Peyer's patch (tissue), 4 donors: ENCODE measurements around the gene LSMEM2. TPM values are rescaled to one million over a fixed set of nuclear protein-coding genes. Genes with fewer than 3 reads are reported as not detected.

Experiments
- DNase-seq, 3 donors: peaks; one replicate each; pipeline ENCODE4 v3.0.0-alpha.2; 2017 to 2019
- H3K27ac ChIP-seq, 4 donors: fragments of 200-600 bp; sonication (generic); one replicate each; pipeline ENCODE4 v1.5.1; 2016 to 2019
- H3K27me3 ChIP-seq, 2 donors: fragments of 200-600 bp; sonication (generic); one replicate each; pipeline ENCODE4 v1.5.1; 2019
- H3K36me3 ChIP-seq, 3 donors: fragments of 200-600 bp; sonication (generic); one replicate each; pipeline ENCODE4 v1.5.1; 2016 to 2019
- H3K4me1 ChIP-seq, 4 donors: fragments of 200-600 bp; sonication (generic); one replicate each; pipeline ENCODE4 v1.5.1; 2016 to 2019
- H3K4me3 ChIP-seq, 4 donors: fragments of 200-600 bp; sonication (generic); 1 replicate in 3 of 4; 2 replicates in 1 of 4; pipeline ENCODE4 v1.5.1; 2016 to 2019; ENCODE audit warnings: mild to moderate bottlenecking in 1 of 4
- H3K9me3 ChIP-seq, 4 donors: fragments of 200-600 bp; sonication (generic); one replicate each; pipeline ENCODE4 v1.5.1; 2016 to 2019; ENCODE audit warnings: mild to moderate bottlenecking in 1 of 4
- POLR2A ChIP-seq, 2 donors: fragments of 450-650 bp; IDR thresholded peaks; one replicate each; pipeline ENCODE4 v1.5.1; 2017; ENCODE audit warnings: antibody characterized with exemption in 2 of 2, mild to moderate bottlenecking in 2 of 2, moderate library complexity in 2 of 2
- total RNA-seq, 4 donors: library from RNA; depleted of rRNA; stranded (reverse); fragments of >200 nt; gene quantifications; one replicate each; pipeline ENCODE4 v1.1.0, GENCODE V29; 2016
- TF ChIP-seq, protein P1 (sequence below), 6 experiments: fragments of 450-650 bp in 4 of 6; fragments of 200-600 bp in 2 of 6; sonication (generic) in 1 of 6; IDR thresholded peaks; one replicate each; pipeline ENCODE4 v1.5.1; 2017 to 2019; ENCODE audit warnings: antibody characterized with exemption in 6 of 6, mild to moderate bottlenecking in 3 of 6, moderate library complexity in 1 of 6

Gene LSMEM2
- total RNA-seq, 4 donors from 2014 or later = not detected

DNA sequence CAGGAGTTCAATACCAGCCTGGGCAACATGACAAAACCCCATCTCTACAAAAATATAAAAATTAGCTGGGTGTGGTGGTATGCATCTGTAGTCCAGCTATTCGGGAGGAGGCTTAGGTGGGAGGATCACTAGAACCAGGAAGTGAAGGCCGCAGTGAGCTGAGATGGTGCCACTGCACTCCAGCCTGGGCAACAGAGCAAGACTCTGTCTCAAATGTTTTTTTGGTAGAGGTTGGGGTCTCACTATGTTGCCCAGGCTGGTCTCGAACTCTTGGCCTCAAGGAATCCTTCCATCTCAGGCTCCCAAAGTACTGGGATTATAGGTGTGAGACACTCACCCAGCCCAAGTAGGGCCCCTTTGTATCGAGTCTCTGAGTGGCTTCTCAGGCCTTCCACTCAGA, 15.2 kb downstream of the LSMEM2 start:
- no peak overlapping the region for H3K27ac ChIP-seq
- no peak for TF ChIP-seq POLR2A (IDR thresholded peaks at IDR 0.05)
- TF ChIP-seq, protein P1, sequence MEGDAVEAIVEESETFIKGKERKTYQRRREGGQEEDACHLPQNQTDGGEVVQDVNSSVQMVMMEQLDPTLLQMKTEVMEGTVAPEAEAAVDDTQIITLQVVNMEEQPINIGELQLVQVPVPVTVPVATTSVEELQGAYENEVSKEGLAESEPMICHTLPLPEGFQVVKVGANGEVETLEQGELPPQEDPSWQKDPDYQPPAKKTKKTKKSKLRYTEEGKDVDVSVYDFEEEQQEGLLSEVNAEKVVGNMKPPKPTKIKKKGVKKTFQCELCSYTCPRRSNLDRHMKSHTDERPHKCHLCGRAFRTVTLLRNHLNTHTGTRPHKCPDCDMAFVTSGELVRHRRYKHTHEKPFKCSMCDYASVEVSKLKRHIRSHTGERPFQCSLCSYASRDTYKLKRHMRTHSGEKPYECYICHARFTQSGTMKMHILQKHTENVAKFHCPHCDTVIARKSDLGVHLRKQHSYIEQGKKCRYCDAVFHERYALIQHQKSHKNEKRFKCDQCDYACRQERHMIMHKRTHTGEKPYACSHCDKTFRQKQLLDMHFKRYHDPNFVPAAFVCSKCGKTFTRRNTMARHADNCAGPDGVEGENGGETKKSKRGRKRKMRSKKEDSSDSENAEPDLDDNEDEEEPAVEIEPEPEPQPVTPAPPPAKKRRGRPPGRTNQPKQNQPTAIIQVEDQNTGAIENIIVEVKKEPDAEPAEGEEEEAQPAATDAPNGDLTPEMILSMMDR (IDR thresholded peaks at IDR 0.05) = no peak
- no peak for DNase-seq
- H3K9me3 ChIP-seq = no peaks in the 10 kb centered on the region
- no peaks in the 10 kb centered on the region for H3K27me3 ChIP-seq
- peaks cover 3 to 34% (median 16%) of the 10 kb centered on the region in 4 donors for H3K4me1 ChIP-seq
- no peak overlapping the region for H3K4me3 ChIP-seq
- H3K36me3 ChIP-seq = peaks cover 0 to 16% (median 0%) of the 10 kb centered on the region in 3 donors

DNA sequence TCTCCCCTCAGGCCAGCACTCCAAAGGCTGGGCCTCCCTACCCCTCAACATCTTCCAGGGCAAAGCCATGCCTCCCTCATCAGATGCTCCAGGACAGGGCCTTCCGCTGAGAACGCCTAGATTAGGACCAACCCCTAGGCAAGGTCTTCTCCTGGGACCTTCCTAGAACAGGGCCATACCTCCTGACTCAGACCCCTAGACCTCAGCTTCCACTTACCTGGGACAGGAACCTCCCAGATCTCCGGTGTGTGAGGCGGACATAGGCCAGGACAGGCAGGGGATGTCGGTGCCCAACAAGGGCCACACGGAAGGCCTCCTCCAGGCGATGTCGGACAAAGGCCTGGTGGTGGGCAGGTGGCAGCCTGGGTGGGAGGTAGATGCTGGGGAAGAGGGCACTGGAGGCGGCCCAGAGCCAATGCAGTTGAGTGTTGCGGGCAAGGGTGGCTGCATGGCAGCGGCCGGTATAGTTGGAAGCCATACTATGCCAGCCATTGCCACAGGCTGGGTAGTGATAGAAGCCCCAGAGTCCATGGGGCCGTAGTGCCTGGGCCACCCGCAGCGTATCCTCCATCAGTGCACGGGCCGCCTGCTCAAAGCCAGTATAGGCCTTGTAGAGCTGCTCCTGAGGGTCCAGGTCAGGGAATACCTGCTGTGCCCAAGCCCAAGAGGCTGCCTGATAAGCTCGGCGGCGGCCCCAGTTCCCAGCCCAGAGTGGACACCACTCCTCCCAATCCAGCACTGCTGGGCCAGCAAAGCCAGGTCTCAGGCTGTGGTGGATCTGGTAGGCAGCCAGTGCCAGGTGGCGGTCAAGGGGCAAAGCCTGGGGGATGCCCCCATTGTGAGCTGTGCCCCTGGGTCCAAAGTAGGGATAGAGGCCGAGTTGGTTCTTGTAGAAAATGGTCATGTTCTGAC, 15.9 kb downstream of the LSMEM2 start:
- no peaks in the 10 kb centered on the region for H3K9me3 ChIP-seq
- H3K4me3 ChIP-seq = no peak overlapping the region
- H3K27me3 ChIP-seq = no peaks in the 10 kb centered on the region
- peak in 1 of 3 donors; percentile 44 for DNase-seq
- H3K4me1 ChIP-seq = peaks cover 3 to 34% (median 16%) of the 10 kb centered on the region in 4 donors
- H3K27ac ChIP-seq = no peak overlapping the region
- TF ChIP-seq, protein P1 (IDR thresholded peaks at IDR 0.05) = no peak
- no peak for TF ChIP-seq POLR2A (IDR thresholded peaks at IDR 0.05)
- H3K36me3 ChIP-seq = peaks cover 0 to 10% (median 0%) of the 10 kb centered on the region in 3 donors

DNA sequence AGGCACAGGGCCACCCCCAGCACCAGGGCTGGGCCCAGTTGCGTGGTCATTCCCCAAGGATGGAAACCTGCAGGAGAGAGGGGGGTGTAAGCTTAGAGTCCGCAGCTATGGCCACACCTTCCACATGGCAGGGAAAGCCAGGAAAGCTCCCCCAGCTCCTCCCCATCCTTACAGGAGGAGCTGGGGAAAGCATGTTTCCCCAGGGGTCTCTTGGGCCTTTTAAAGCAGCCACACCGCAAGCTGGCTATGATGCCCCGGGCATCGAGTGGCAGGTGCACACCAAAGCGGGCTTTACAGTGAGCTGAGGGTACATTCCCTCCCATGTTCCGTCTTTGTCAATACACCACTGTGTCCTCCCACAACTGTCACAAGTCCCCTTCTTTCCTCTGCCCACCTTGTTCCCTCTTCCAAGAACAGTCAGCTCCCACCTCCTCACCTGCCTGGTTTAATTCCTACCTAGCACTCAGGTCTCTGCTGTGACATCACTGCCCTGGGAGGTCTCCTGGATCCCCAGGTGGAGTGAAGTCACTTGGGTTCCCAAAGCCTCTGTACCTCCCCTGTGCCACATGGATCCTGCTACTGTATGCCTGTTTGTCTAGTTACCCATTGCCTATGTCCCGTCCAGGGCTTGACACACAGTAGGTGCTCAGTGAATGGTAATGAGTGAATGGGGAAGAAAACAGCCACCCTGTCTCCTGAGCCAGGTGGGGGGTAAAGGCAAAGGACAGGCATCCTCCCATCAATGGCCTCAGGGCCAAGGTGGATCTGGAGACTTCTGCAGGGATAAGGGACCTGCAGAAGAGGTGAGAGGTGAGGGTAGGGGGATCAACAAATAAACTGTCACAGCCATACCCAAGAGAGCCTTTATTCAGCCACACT, 16.9 kb downstream of the LSMEM2 start:
- peaks cover 0 to 3% (median 0%) of the 10 kb centered on the region in 3 donors for H3K36me3 ChIP-seq
- H3K27ac ChIP-seq = no peak overlapping the region
- no peak for TF ChIP-seq POLR2A (IDR thresholded peaks at IDR 0.05)
- TF ChIP-seq, protein P1 (IDR thresholded peaks at IDR 0.05) = no peak
- no peaks in the 10 kb centered on the region for H3K9me3 ChIP-seq
- no peak overlapping the region for H3K4me3 ChIP-seq
- H3K27me3 ChIP-seq = no peaks in the 10 kb centered on the region
- H3K4me1 ChIP-seq = peaks cover 3 to 38% (median 16%) of the 10 kb centered on the region in 4 donors
- no peak for DNase-seq

DNA sequence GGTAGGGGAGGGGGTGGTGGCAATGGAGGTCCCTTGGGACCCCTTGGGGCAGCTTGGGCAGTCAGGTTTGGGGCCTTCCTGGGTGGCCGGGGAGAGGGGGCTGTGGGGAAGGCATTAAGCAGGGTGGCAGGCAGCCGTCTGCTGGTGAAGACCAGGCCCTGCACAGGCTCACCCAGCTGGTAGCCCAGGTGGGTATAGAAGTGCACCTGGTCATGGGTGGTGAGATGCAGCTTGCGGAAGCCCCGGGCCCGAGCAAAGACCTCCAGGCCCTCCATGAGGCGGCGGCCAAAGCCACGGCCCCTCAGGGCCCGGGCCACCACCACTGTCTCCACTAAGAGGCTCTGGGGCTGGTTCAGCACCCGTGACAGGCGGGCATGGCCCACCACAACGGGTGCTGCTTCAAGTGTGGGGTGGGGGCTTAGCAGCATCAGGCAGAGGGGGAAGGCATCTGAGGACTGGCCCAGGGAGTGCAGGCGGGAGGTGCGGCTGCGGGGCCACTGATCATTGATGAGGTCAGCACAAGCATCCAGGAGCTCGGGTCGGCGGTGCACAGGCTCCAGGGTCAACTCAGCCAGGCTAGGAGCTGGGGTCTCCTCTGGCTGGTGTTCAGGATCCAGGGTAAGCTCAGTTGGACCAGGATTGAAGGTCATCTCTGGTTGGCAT, 18.0 kb downstream of the LSMEM2 start:
- TF ChIP-seq, protein P1 (IDR thresholded peaks at IDR 0.05) = no peak
- no peak for TF ChIP-seq POLR2A (IDR thresholded peaks at IDR 0.05)
- H3K4me1 ChIP-seq = peaks cover 3 to 34% (median 13%) of the 10 kb centered on the region in 4 donors
- DNase-seq = peak in 1 of 3 donors; percentile 42
- no peak overlapping the region for H3K4me3 ChIP-seq
- H3K9me3 ChIP-seq = no peaks in the 10 kb centered on the region
- no peaks in the 10 kb centered on the region for H3K27me3 ChIP-seq
- no peak overlapping the region for H3K27ac ChIP-seq
- peaks cover 0 to 3% (median 0%) of the 10 kb centered on the region in 3 donors for H3K36me3 ChIP-seq

DNA sequence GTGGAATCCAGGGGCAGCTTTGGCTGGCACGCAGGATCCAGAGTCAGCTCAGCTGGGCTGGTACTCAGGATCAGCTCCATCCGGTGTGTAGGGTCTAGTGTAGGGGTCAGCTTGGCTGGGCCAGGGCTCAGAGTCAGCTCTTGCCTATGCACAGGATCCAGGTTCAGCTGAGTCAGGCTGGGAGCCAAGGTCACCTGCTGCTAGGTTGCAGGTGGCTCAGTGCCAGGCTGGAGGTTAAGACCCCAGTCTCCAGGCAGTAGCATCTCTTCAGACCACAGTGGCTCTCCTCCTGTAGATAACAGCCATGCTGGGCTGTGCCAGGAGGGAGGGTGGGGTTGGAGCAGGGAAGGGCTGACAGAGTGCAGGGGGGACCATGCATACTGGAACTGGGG, 18.5 kb downstream of the LSMEM2 start:
- Histone ChIP-seq H3K4me1 (peaks cover 3 to 34% (median 11%) of the 10 kb centered on the region in 4 donors), H3K9me3 (no peaks in the 10 kb centered on the region), H3K36me3 (peaks cover 0 to 3% (median 0%) of the 10 kb centered on the region in 3 donors), H3K27me3 (no peaks in the 10 kb centered on the region), H3K4me3 (no peak overlapping the region), H3K27ac (no peak overlapping the region)
- DNase-seq = peak in 2 of 3 donors; percentile 53 to 56
- TF ChIP-seq POLR2A (IDR thresholded peaks at IDR 0.05) = no peak
- TF ChIP-seq, protein P1 (IDR thresholded peaks at IDR 0.05) = no peak
